Measurements from ENCODE around the gene WWOX.

Gene WWOX

DNA sequence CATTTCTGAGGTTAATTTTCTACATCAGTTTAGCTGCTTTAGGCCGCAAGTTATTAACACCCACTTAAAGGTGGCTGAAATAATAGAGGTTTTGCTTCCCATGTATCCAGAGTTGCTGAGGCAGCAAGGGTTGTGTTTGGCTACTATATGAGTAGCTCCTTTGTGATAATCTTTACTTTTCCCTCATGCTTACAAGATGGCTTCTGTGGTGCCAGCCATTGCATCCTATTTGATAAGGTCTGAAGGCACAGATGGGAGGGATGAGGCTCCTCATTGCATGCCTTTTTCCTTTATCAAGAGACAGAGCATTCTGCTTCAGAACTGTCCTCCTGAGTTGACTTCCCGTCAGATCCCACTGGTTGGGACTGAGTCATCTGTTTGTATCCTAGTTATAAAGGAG is 340.2 kb downstream of the WWOX start:
- no peak for DNase-seq

DNA sequence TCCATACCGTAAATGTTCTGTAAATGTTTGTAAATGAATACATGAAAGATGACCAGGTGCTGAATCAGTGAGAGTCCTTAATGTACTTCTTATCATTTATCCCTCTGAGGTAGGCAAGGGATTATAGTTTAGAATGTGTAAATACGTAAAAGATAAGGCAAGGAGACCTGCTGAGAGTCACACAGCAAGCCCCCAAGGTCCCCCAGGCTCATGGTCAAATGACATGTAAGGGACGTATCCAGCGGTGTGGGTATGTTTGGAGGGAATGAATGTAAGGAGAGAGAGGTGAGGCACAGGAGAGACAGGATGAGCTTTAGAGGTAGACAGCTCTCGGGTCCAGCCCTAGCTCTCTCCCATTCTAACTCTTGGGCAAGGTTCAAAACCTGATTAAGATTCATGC is 341.8 kb downstream of the WWOX start:
- DNase-seq = no peak

DNA sequence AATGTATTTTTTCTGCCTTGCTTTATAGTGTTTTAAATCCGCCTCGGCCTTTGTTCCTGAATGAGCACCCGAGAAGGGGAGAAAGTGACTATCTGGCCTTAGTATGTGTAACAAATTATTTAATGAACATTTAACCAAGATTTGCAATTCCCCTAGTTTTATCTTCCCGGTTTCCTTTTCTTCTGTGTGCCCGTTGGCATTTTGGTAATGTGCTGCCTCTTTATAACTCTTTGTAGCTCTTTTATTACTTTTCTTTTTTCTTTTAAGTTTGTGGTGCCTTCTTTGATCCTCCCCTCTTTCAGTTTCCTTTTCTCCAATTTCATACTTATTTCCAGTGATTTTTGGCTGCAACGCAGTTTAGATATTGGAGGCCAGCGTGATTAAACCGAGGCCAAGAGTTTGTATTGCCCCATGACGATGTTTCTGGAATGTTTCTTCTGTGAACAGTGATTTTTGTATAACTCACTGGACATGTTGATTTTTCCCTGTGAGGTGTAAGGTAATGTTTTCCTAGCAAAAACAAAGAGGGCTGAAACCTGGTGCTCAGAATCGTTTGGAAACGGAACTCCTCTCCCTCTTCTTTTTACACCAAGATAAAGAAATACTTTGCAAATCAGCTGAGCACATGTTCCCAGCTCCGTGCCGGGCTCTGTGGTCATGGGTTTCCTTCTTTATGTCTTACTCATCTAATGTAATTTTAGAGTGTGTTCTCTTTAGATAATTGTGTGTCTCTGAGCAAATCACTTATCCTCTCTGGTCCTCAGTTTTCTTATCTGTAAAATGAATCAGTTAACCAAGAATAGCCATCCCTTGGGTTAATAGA is 344.3 kb downstream of the WWOX start:
- no peak for DNase-seq

- no peak for DNase-seq
Measured at GRCh38 chr16:78445818-78446217, 346.4 kb downstream of the WWOX start.

- DNase-seq = no peak
Measured at GRCh38 chr16:78446486-78446885, 347.0 kb downstream of the WWOX start.

GRCh38 chr16:78446992-78447563 is 347.6 kb downstream of the WWOX start:
- no peak for DNase-seq

DNA sequence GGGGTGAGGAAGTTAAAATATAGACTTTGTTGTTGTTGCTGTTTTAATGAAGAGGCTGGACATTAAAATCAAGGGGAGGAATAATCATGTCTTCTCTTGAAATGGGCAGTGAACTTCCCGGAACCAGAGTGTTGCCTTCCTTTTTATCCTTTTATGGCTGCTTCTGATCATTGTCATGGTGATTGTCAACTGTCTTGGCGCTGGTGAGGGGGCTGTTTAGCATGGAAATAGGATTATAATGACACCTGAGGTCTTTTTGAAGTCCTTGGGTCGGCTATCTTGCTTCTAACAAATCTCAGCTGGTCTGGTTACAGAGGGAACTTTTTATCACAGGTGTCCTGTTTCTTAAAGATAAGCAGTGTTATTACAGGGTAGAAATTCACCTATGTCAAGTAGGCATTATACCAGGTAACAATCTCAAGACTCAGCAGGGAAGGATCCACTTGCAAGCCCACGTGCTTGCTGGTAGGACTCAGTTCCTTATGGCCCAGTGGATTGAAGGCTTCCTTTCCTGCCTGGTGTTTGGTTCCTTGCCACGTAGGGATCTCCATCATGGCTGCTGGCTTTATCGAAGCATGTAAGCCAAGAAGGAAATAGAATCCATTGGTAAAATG is 349.3 kb downstream of the WWOX start:
- no peak for DNase-seq

DNA sequence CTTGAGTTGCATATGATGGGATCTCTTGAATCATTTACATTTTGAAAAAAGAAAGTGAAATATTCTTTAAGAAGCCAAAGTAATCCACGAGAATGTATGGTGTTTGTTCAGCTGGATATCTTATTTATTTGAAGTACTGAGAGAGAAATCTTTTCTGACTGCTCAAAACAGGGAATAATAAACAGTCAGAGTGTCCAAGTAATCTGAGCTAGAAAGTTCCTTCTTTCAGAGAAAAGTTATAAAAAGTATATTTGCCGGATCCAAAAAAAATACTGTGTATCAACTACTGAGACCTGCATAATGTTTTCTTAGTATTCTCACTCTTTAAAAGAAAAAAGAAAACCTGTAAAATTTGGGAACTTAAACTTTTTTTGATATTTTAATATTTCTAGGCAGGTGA is 350.8 kb downstream of the WWOX start:
- DNase-seq = no peak

DNA sequence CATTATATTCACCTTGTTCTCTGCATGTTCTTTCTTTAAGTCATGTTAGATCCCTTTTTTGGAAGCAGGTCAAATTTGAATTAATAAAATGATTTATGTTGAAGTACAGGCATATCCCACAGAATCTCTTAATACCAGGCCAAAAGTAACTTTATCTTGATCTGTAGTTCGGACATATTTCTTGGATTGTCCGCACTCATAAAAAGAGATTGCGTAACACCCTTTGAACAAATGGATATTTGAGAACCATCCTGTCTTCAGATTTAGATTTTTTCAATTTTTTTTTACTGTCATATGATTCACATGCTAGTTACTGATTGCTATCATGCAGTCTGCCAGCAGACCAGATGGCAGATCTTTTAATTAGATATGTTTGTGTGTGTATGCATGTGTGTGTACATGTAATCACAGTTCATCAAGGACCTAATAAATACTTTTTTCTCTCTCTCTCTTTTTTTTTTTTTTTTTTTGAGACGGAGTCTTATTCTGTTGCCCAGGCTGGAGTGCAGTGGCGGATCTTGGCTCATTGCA is 352.6 kb downstream of the WWOX start:
- no peak for DNase-seq

DNA sequence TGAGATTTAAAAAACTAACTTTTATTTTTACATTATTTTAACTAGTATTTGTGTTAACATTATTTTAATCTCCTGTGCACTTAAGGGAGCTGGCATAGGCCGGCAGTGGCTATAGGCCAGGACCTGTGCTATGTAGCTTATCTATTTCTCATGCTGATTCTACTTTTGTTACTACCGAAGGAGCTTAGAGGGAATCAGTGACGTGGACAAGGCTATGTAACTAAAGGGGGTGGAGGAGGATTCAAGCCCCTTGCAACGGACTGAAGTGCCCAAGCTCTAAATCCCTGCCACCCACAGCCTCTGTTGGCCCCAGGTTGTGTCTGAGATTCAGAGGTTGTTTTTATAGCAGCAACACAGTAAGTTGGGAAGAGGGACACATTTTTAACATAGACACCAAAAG is 356.4 kb downstream of the WWOX start:
- no peak for DNase-seq

GRCh38 chr16:78458588-78458987 is 359.1 kb downstream of the WWOX start:
- no peak for DNase-seq

GRCh38 chr16:78460428-78460827 is 361.0 kb downstream of the WWOX start:
- no peak for DNase-seq

- no peak for DNase-seq
Measured at GRCh38 chr16:78461087-78461486, 361.6 kb downstream of the WWOX start.

DNA sequence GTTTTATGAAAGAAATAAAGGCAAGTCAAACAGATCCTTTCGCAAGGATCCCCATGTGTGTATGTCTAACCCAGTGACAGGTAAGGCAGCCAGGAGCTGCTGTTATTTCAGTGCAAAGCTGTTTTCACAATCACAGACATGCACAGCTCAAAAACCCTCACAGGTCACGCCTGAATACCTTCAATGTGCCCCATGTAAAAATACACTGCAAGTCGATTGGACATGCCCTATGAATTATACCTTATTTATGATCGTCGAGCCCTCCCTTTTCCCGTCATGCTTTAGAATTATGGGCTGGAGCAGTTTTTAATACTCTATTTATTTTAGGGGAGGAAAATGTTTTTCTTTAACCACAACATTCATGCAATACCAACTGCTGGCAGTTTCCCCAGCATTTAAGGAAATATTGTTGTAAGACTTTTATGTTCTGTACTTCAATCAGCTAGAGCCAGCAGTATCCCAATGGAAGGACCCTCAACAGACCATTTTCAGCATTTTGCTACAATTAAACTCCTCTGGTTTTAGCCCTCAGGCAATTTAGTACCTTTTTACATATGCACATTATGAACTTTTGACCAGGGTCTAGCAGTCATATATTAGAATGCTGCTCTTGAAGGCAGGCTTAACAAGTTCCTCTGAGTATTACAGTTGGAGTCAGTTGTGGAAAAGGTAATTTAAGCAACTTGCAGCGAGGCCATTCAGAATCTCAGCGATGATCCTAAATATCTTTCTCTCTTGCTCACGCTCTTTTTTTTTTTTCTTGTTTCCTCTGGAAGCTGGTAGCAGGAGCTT is 362.2 kb downstream of the WWOX start:
- peak; percentile 40 for DNase-seq

DNA sequence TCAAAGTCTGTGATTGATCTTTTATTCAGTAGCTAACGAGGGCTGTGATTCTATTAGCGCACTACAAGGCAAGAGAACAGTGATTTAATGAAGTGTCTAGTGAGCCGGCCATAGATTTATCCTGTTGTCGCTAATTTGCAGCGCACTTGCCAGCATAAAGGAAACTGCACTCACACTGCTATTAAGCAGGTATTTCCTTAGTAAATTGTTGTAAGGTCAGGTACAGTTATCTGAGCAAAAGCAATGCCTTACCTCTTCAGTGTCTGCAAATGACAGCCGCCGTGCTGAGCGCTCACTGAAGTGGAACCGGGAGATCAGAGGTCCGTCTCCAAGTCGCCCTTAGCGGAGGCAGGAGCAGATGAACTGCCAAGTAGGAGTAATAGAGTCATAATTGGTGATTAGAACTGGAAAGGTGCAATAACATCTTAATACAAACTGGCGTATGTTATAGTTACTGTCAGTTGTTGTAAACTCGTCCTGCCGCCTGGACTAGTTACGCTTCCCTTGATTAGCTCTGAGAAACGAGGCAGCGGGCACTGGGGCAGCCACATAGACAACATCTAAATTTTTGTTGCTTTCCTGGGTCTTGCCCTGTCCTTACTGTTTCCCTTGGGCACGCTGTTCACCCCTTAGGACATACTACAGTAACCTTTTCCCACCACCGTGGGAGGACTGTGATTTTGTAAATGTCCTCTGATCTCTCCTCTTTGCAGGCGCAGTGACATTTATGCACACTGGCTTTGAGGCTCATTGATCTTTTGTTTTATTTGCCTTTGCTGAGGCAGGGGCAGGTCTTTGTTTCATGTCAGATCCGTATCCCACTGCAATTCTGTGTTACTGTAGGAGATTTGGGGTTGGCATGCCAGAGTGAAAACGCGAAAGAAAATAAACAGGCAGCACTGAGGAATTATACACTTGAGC is 363.1 kb downstream of the WWOX start:
- no peak for DNase-seq

GRCh38 chr16:78463591-78463990 is 364.1 kb downstream of the WWOX start:
- DNase-seq = no peak

- no peak for DNase-seq
Measured at GRCh38 chr16:78464833-78465232, 365.4 kb downstream of the WWOX start.

DNA sequence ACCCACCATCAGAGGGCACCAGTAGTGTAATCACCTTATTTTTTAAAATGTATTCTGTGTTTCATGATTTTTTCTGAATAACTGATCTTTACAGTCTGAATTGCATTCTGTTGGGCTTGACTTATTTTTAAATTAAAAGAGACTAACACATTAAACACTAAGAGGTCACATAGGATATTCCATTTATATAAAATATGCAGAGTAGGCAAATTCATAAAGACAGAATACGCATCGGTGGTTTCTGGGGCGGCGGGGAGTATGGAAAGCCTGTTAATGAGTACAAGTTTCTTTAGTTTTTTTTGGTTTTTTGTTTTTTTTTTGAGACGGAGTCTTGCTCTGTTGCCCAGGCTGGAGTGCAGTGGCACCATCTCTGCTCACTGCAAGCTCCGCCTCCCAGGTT is 366.3 kb downstream of the WWOX start:
- no peak for DNase-seq

DNA sequence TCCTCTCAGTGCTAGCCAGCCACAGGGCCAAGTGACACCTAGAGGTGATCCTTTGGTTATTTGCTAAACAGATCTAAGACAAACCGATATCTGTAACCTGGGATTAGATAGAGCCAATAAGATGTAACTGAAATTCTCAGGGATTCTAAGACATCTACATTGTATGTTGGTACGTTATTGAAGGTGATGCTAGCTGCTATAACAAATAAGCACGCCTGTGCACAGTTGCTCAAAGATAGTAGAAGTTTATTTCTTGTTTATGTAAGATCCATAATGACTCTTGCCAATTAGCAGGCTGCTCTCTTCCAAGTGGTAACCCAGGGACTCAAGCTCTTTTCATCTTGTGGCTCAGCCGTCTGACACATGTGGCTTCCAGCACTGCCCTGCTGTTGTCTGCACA is 370.3 kb downstream of the WWOX start:
- no peak for DNase-seq

- DNase-seq = no peak
Measured at GRCh38 chr16:78473031-78473699, 373.7 kb downstream of the WWOX start.

GRCh38 chr16:78474762-78475161 is 375.3 kb downstream of the WWOX start:
- no peak for DNase-seq
